Upper lobe of left lung (tissue), 4 donors: ENCODE results near the gene MLST8.

ENCODE experiments used
- EP300 ChIP-seq, 4 donors: sonication (generic); formaldehyde crosslinking; IDR thresholded peaks; one replicate each; pipeline ENCODE4 v1.5.1; 2017; ENCODE audit warnings: antibody characterized with exemption in 4 of 4, control low read depth in 2 of 4
- POLR2A ChIP-seq, 4 donors: fragments of 450-650 bp; IDR thresholded peaks; one replicate each; pipeline ENCODE4 v1.5.1; 2016 to 2017; ENCODE audit warnings: antibody characterized with exemption in 4 of 4, mild to moderate bottlenecking in 2 of 4
- POLR2AphosphoS5 ChIP-seq, 2 donors: sonication (generic); formaldehyde crosslinking; IDR thresholded peaks; one replicate each; pipeline ENCODE4 v1.5.1; 2017; ENCODE audit warnings: antibody characterized with exemption in 2 of 2
- TF ChIP-seq, protein P1 (sequence below), 6 experiments: fragments of 450-650 bp in 4 of 6; fragments of 200-600 bp in 2 of 6; sonication (generic) in 2 of 6; IDR thresholded peaks; one replicate each; pipeline ENCODE4 v1.5.1; 2016 to 2019; ENCODE audit warnings: antibody characterized with exemption in 6 of 6

DNA sequence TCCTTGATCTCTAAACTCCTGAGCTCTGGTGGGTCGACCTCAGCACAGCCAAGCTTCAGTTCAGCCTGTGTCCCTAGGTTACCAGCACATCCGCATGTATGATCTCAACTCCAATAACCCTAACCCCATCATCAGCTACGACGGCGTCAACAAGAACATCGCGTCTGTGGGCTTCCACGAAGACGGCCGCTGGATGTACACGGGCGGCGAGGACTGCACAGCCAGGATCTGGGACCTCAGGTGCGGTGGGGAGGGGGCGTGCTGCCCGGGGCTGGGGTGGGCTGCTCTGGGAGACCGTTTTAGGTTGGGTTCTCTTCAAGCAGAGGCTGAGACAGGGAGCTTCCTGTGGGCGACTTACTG, 1.1 kb downstream of the MLST8 start:
- TF ChIP-seq, protein P1, sequence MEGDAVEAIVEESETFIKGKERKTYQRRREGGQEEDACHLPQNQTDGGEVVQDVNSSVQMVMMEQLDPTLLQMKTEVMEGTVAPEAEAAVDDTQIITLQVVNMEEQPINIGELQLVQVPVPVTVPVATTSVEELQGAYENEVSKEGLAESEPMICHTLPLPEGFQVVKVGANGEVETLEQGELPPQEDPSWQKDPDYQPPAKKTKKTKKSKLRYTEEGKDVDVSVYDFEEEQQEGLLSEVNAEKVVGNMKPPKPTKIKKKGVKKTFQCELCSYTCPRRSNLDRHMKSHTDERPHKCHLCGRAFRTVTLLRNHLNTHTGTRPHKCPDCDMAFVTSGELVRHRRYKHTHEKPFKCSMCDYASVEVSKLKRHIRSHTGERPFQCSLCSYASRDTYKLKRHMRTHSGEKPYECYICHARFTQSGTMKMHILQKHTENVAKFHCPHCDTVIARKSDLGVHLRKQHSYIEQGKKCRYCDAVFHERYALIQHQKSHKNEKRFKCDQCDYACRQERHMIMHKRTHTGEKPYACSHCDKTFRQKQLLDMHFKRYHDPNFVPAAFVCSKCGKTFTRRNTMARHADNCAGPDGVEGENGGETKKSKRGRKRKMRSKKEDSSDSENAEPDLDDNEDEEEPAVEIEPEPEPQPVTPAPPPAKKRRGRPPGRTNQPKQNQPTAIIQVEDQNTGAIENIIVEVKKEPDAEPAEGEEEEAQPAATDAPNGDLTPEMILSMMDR (IDR thresholded peaks at IDR 0.05) = no peak
- no peak for TF ChIP-seq POLR2A (IDR thresholded peaks at IDR 0.05)
- no peak for TF ChIP-seq EP300 (IDR thresholded peaks at IDR 0.05)
- TF ChIP-seq POLR2AphosphoS5 (IDR thresholded peaks at IDR 0.05) = no peak
